Ishikawa (cell line): ENCODE data around the gene IFRD2.

Source experiments
- EP300 ChIP-seq: IDR thresholded peaks from 2 replicates; pipeline ENCODE4 v1.6.1; 2012; ENCODE audit warnings: borderline replicate concordance
- RAD21 ChIP-seq: IDR thresholded peaks from 2 replicates; pipeline ENCODE4 v1.6.1; 2012; ENCODE audit warnings: low read depth
- REST ChIP-seq: IDR thresholded peaks from 2 replicates; pipeline ENCODE4 v1.6.1; 2012; ENCODE audit warnings: low read depth, mild to moderate bottlenecking
- TAF1 ChIP-seq: IDR thresholded peaks from 2 replicates; pipeline ENCODE4 v1.6.1; 2012; ENCODE audit warnings: low read depth, mild to moderate bottlenecking
- USF1 ChIP-seq: IDR thresholded peaks from 2 replicates; pipeline ENCODE4 v1.6.1; 2012

DNA sequence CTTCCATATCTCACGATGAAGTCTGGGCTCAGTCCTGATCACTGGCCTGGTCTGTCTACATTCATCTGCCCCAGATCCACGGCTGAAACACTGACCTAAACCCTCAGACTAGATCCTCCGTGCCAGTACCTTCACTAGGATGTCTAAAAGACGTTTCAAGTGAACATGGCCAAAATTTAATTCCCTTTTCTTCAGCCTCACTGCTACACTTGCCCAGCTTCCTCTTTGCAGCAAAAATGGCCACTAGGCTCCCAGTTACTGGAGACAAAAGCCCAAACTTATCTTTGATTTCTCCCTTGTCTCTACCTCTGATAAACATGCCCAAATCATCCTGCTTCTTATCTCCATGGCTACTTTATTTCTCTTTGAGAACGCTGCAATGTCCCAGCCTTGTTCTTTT, 46.7 kb upstream of the IFRD2 start:
- TF ChIP-seq RAD21 (no peak), TAF1 (no peak), REST (no peak), EP300 (no peak), USF1 (no peak)
